HG02943 (cell line): ENCODE results near the gene FLG.
"Not testable (repeated sequence)": the region's sequence is repeated elsewhere in the genome, so short reads cannot be mapped to it uniquely, and the experiment has no call there.

Experiments used
- ATAC-seq: cut with Tn5 transposase; IDR thresholded peaks from one replicate; pipeline ENCODE4 v1.9.1; 2021; ENCODE audit warnings: mild to moderate bottlenecking, low read depth, moderate library complexity; ENCODE audit not compliant: unreplicated experiment

Gene FLG

DNA sequence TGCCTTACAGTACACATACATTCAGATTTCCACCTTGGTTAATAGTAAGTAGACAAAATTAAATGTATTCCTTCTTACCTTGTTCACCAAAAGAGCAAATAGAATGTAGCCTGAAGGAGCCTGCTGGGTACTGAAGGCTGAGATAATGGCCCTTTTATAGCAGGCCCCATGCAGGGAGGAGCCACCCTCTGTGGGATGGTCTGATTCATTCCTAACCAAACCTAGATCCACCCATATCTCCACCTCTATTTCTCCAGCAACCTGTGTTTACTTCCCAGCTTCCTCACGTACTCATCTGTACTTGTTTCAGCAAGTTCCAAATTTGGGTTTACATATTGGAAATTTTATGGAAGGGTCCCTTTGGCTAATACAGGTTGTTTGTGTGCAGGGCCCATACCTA is at the start of gene FLG:
Gene FLG (minus strand): TSS at position 129 of the 400 bp plus-strand sequence. CDS start 9,783 bp downstream, outside the sequence.
- no peak for ATAC-seq

DNA sequence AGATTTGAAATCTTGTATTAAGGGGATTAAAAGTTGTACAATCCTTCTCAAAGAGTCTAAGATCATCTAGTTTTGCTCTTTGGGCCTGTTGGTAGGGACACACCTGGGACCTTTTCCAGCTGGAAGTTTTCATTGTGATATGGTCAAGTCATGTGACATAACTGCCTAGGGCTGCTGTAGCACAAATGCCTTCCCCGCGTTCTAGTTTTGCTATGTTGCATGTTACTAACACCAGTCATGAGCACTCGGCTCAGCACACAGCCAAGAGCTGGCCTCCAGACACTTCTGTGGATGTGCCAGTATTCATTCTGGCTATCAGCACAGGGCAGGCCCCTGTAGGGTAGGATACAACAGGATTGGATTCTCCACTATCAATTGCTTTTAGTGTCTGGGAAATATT is 49.4 kb upstream of the FLG start:
- no peak for ATAC-seq

DNA sequence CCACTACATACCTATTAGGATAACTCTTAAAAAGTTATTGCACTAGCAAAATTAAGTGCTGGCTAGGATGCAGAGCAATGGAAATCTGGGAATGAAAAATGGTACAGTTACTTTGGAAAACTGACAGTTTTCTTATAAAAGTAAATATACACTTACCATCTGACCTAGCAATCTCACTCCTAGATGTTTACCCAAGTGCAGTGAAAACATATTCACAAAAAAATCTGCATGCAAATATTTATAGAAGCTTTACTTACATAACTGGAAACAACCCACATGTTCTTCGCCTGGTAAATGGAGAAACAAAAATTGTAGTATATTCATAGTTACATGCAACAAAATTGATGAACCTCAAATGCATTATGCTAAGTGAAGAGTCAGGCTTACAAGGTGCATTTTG is 47.6 kb upstream of the FLG start:
- no peak for ATAC-seq

DNA sequence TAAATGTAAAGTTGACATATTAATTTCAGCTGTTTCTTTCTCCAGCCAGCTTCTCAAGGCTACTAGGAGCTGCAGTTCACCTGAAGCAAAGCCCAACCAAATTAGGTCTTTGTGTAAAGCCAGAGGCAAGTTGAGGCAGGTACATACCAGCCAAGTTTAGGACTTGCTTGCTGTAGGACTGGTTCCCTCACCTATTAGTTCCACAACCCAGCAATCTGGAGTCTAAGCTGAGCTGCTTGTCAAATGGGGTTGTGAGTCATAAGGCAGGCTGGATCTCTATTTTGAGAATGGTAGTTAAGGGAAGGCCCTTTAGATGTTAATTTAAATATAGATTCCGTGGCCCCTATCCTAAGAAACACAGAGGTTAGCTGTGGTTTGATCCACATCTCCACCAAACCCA is 42.4 kb upstream of the FLG start:
- no peak for ATAC-seq

DNA sequence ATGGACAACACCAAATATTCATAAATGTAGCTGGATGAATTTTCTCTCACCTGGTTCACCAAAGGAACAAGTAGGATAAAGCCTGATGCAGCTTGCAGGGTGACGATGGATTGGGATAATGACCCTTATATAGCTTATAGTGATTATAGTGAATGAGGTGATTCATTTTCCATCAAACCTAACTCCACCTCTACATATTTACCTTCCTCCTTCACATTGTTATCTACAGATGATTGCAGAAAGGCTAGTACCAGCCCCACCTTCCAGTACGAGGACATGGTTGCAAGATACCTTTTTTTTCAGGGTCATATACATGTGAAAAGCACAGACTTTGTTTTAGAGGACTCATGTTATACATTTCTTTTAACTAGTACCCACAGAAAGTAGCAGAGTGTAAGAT is 34.9 kb upstream of the FLG start, which contains the start of gene FLG2:
Gene FLG2 (minus strand): TSS at position 101 of the 400 bp plus-strand sequence. CDS start 1,122 bp downstream, outside the sequence.
- ATAC-seq, result no peak

DNA sequence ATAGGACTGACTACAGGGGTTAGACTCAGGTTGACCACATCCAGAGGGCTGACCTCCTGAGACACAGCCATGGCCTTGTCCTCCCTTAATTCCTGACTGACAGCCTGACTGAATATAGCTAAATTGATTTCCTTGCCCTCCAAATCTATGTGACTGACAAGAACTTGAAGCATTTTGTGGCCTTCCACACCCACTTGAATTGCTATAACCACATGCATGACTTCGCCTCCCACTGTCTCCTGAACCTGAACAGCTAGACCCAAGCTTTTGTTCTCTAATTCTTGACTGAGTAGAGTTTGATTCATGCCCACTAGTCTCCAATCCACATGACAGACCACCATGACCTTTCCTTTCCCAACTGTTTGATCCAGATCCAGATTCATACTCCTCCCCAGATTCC is 31.7 kb upstream of the FLG start:
- no peak for ATAC-seq

DNA sequence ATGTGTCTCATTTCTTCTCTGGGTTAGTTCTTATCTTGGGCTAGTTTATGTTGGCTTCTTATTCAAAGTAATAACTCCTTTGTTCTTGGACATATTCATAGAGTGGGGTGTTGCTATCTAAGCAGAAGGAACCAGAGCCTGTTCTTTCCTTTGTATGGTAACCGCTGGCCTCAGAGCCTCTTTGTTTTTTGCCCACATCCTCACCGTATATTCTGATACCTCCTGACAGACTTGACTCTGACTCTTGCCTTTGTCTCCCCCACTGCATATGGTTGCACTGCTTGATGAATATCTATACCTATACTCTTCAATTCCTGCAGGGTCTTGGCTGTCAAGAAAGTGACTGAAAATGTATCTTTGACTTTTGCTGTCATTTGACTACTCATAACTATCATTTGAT is 24.6 kb upstream of the FLG start:
- ATAC-seq, result no peak

DNA sequence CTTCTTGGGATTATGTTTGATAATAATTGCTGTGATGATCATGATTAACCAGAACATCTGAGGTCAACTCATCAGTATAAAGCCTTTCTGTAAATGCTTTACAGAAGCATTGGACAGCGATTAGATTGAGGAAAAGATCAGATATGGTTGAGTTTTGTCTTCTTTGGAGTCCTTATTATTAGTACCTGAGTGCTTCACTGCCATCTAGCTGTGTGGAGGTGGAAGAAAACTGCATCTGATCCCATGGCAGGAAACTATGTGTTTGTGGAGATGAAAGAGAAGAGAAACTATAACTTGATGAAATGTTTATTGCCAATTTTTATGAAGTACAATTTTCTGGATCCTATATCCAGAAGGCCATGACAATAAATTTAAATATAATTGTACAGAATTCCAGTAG is 23.4 kb upstream of the FLG start:
- no peak for ATAC-seq

DNA sequence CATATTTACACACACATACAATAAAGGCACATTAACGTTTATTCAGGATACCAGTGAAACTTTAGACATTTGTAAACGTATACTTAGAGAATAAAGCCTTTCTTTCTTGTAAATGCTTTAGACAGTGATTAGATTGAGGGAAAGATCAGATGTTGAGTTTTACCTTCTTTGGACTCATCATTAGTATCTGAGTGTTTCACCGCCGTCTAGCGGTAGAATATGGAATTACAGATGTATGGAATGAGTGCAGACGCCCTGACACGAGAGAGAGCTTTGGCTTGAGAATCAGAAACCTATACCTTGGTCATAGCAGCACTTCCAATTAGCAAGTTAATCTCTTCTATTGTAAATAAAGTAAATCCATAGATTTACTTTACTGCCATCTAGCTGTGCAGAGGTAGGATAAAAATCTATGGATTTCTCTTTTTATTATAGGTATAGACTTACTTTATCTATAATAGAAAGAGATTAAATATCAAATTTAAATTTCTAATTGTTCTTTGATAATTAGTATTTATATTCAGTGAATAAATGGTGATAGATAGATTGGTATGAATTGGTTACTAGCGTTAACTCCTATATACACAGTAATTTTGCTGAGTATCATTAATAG is 22.2 kb upstream of the FLG start:
- no peak for ATAC-seq

DNA sequence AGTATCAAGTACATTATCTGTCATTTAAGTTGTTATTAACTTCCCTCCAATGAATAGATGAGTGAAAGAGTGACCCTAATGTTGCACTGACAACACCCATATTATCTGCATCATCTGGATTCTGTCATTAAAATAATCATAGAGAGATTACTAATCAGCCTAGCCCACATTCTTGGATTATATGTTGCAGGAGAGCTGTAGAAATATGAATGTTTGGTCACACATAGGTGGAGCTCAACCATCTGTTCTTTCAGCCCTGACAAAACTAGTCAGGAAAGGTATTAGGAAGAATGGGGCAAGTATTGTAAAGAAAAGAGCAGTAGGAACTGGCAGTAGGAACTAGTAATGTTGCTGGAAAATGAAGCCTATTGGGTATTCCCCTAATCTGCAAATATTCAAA is 19.4 kb upstream of the FLG start:
- ATAC-seq, result no peak

DNA sequence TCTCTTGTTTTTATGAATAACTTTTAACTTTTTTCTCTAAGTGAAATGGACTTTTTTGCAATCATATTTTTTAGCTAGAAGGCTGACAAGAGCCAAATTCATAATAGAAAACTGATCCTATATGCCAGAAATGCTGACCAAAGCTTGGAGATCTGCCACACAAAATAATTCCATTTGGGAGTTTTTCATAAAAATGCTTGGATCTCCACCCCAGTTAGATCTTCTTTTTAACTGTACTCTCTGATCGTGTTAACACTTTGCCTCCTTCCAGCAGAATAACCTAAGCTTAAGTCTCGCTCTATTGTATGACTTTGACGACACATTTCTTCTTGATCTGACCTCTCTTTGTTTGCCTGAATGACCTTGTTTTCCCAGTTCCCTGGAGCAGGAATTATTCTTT is 18.0 kb upstream of the FLG start:
- ATAC-seq, result no peak

DNA sequence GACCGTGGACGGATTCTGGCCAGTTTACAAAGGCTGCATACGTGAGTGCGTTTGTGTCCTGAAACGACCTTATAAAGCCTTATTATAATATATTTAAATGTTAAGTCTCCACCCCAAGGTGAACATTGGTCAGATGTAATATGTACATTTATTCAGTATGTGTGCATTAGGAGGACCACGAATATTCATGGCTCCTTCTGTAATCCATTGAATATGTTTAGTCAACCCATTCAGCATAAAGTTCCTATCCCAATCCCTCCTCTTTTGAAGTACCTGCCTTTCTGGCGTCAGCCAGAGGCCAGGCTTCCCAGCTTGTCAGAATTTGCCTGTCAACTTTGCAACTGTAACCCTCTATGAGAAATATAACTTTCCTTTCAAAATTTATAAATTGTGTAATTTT is 10.4 kb upstream of the FLG start:
- ATAC-seq, result no peak

DNA sequence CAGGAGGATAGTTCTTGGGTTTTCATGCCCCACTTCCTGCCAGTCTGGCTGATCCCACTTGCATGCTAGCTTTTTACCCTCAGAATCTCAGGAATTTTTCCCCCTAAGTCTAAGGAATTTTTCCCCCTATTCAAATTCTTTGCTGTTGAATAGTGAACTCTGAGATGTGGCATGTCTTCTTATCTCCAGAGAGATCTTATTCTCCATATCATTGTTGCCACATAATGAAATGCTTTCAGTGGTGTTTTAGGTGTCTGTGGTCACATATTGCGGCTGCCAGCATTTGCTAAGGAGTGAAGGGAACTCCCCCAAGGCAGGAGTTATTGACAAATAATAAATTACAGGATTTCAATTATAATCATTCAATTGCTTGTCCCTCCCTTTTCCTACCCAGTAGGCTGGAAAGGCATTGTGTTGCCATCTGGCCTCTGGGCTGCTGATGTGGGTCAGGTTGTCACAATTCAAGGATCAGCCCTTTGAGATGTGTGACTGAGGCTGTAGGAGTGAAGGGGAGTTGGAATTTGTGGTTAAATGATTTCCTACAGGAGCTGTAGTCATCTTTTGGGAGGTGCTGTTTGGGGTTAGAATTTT is 3.9 kb upstream of the FLG start:
- ATAC-seq, result no peak

DNA sequence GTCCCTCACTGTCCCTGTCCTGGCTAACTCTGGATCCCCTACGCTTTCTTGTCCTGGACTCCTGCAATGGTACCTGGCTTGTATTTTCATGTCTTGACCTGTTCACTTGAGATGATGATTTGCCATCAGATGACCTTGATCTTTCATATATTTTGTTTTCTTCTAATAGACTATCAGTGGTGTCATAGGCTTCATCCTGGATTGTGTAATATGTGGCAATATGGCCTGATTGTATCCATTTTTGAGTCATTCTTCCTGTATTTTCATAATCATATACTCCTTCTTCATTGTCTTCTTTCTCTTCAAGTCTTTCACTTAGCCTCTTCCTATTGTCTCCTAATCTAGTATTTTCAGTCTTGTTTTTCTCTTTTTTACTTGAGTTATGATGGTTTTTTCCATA is 11.1 kb downstream of the FLG start:
- no peak for ATAC-seq

DNA sequence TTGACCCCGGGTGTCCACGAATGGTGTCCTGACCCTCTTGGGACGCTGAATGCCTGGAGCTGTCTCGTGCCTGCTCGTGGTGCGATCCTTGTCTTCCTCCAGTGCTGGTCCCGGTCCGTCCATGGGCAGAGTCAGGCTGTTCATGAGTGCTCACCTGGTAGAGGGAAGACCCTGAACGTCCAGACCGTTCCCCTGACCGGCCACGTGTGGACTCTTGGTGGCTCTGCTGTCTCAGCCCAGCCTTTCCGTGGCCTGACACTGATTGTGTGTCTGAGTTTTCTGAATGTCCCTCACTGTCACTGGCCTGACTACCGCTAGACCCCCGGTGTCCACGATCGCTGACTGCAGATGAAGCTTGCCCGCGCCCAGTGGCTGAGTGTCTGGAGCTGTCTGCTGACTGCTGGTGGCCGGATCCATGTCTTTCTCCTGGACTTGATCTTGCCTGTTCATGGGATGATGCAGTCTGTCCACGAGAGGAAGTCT is 11.7 kb downstream of the FLG start:
- ATAC-seq, result no peak

DNA sequence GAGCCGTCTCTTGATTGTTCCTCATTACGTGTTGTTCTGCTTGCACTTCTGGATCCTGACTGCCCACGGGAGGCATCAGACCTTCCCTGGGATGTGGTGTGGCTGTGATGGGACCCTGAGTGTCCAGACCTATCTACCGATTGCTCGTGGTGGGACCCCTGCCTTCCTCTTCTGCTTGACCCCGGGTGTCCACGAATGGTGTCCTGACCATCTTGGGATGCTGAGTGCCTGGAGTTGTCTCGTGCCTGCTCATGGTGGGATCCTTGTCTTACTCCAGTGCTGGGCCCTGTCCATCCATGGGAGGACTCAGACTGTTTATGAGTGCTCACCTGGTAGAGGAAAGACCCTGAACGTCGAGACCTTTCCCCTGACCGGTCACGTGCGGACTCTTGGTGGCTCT is 12.9 kb downstream of the FLG start:
- not testable (repeated sequence) for ATAC-seq

DNA sequence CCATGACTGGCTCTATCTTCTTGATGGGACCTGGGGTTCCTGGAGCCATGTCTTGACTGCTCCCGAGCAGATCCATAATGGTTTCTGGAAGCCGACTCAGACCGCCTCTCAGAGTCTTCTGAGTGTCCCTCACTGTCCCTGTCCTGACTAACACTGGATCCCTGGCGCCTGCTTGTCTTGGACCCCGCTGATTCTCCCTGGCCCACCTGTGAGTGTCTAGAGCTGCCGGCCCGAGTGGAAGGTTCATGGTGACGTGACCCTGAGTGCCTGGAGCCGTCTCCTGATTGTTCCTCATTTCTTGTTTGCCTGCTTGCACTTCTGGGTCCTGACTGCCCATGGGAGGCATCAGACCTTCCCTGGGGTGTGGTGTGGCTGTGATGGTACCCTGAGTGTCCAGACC is 15.1 kb downstream of the FLG start:
- no peak for ATAC-seq

DNA sequence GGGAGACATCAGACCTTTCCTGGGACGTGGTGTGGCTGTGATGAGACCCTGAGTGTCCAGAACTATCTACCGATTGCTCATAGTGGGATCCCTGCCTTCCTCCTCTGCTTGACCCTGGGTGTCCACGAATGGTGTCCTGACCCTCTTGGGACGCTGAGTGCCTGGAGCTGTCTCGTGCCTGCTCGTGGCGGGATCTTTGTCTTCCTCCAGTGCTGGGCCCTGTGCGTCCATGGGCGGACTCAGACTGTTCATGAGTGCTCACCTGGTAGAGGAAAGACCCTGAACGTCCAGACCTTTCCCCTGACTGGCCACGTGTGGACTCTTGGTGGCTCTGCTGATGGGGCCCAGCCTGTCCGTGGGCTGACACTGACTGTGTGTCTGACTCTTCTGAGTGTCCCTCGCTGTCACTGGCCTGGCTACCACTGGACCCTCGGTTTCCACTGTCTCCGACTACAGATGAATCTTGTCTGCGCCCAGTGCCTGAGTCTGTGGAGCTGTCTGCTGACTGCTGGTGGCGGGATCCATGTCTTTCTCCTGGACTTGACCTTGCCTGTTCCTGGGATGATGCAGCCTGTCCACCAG is 15.6 kb downstream of the FLG start:
- ATAC-seq, result not testable (repeated sequence)

DNA sequence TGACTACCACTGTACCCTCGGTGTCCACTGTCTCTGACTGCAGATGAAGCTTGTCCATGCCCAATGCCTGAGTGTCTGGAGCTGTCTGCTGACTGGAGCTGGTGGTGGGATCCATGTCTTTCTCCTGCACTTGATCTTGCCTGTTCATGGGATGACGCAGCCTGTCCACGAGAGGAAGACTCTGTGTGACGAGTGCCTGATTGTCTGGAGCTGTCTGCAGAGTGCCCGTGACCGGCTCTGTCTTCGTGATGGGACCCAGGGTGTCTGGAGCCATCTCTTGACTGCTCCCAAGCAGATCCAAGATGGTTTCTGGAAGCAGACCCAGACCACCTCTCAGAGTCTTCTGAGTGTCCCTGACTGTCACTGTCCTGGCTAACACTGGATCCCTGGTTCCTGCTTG is 16.3 kb downstream of the FLG start:
- ATAC-seq, result not testable (repeated sequence)

DNA sequence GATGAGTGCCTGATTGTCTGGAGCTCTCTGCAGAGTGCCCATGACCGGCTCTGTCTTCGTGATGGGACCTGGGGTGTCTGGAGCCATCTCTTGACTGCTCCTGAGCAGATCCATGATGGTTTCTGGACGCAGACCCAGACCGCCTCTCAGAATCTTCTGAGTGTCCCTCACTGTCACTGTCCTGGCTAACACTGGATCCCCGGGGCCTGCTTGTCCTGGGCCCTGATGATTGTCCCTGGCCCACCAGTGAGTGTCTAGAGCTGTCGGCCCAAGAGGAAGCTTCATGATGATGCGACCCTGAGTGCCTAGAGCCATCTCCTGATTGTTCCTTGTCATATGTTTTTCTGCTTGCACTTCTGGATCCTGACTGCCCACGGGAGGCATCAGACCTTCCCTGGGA is 17.1 kb downstream of the FLG start:
- not testable (repeated sequence) for ATAC-seq

DNA sequence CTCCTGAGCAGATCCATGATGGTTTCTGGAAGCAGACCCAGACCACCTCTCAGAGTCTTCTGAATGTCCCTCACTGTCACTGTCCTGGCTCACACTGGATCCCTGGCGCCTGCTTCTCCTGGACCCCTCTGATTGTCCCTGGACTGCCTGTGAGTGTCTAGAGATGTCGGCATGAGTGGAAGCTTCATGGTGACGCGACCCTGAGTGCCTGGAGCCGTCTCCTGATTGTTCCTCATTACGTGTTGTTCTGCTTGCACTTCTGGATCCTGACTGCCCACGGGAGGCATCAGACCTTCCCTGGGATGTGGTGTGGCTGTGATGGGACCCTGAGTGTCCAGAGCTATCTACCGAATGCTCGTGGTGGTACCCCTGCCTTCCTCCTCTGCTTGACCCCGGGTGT is 18.9 kb downstream of the FLG start:
- ATAC-seq, result not testable (repeated sequence)

DNA sequence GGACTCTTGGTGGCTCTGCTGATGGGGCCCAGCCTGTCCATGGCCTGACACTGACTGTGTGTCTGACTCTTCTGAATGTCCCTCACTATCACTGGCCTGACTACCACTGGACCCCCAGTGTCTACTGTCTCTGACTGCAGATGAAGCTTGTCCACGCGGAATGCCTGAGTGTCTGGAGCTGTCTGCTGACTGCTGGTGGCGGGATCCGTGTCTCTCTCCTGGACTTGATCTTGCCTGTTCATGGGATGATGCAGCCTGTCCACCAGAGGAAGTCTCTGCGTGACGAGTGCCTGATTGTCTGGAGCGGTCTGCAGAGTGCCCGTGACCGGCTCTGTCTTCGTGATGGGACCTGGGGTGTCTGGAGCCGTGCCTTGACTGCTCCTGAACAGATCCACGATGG is 20.3 kb downstream of the FLG start:
- ATAC-seq, result not testable (repeated sequence)
